OCI-LY7 (cell line): ENCODE data around the gene SLC7A7.

ENCODE experiments used
- EZH2phosphoT487 ChIP-seq: fragments of 200-600 bp; sonication (generic); IDR thresholded peaks from 2 replicates; pipeline ENCODE4 v1.6.1; 2018; ENCODE audit warnings: low read depth, borderline replicate concordance, mild to moderate bottlenecking, mixed run types, antibody characterized with exemption, low read length, moderate library complexity, mixed read lengths
- TF ChIP-seq, protein P1 (sequence below): fragments of 200-600 bp; sonication (generic); conservative IDR thresholded peaks from 2 replicates; pipeline ENCODE4 v1.5.1; 2014; ENCODE audit warnings: mild to moderate bottlenecking, antibody characterized with exemption, low read length, moderate library complexity, mixed read lengths

DNA sequence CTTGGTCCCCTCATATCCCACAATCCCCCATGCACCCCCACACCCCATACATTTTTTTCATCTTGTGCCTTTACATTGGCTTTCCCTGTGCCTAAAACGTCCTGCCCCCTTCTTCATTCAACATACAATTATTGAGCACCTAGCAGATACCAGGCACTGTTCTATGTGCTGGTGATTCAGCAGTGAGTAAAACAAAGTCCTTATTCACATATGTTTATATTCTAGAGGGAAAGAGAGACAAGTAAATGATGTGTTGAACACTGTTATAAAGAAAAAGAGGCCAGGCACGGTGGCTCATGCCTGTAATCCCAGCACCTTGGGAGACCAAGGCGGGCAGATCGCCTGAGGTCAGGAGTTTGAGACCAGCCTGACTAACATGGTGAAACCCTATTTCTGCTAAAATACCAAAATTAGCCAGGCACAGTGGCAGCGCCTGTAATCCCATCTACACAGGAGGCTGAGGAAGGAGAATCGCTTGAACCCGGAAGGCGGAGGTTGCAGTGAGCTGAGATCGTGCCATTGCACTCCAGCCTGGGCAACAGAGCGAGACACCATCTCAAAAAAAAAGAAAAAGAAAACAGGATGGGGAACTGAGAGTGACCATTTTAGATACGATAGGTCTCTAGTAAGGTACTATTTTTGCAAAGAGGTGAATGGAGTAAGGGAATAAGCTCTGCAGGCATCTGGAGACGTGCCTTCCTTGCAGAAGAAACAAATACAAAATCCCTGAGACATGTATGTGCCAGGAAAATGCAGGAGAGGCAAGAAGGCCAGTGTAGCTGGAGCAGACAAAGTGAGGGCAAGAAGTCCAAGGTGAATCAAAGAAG, 12.2 kb downstream of the SLC7A7 start:
- no peak for TF ChIP-seq EZH2phosphoT487
- TF ChIP-seq, protein P1, sequence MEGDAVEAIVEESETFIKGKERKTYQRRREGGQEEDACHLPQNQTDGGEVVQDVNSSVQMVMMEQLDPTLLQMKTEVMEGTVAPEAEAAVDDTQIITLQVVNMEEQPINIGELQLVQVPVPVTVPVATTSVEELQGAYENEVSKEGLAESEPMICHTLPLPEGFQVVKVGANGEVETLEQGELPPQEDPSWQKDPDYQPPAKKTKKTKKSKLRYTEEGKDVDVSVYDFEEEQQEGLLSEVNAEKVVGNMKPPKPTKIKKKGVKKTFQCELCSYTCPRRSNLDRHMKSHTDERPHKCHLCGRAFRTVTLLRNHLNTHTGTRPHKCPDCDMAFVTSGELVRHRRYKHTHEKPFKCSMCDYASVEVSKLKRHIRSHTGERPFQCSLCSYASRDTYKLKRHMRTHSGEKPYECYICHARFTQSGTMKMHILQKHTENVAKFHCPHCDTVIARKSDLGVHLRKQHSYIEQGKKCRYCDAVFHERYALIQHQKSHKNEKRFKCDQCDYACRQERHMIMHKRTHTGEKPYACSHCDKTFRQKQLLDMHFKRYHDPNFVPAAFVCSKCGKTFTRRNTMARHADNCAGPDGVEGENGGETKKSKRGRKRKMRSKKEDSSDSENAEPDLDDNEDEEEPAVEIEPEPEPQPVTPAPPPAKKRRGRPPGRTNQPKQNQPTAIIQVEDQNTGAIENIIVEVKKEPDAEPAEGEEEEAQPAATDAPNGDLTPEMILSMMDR = no peak
